ENCODE measurements around the gene VKORC1L1.

GRCh38 chr7:65924193-65924592 is 51.3 kb downstream of the VKORC1L1 start:
- TF ChIP-seq POLR2A (IDR thresholded peaks at IDR 0.05; ENCODE audit: extremely low read depth, insufficient read length) (no peak), MYC (IDR thresholded peaks at IDR 0.05; ENCODE audit: low read depth, low read length) (no peak)
- TF ChIP-seq, protein P1, sequence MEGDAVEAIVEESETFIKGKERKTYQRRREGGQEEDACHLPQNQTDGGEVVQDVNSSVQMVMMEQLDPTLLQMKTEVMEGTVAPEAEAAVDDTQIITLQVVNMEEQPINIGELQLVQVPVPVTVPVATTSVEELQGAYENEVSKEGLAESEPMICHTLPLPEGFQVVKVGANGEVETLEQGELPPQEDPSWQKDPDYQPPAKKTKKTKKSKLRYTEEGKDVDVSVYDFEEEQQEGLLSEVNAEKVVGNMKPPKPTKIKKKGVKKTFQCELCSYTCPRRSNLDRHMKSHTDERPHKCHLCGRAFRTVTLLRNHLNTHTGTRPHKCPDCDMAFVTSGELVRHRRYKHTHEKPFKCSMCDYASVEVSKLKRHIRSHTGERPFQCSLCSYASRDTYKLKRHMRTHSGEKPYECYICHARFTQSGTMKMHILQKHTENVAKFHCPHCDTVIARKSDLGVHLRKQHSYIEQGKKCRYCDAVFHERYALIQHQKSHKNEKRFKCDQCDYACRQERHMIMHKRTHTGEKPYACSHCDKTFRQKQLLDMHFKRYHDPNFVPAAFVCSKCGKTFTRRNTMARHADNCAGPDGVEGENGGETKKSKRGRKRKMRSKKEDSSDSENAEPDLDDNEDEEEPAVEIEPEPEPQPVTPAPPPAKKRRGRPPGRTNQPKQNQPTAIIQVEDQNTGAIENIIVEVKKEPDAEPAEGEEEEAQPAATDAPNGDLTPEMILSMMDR (IDR thresholded peaks at IDR 0.05; ENCODE audit: low read depth, low read length), result no peak
- TF ChIP-seq, protein P2, sequence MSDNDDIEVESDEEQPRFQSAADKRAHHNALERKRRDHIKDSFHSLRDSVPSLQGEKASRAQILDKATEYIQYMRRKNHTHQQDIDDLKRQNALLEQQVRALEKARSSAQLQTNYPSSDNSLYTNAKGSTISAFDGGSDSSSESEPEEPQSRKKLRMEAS (IDR thresholded peaks at IDR 0.05; ENCODE audit: low read depth, low read length), result no peak

Measured in NB4 (cell line).